HL-60/S4 treated with phorbol 12-myristate 13-acetate at 8.2 ng/mL for 4 days and 3 days (cell line): ENCODE measurements around the gene DCP2.

Experiments used
- in situ Hi-C: fragments of 300-500 bp; cut with MboI; formaldehyde crosslinking; loops from 2 replicates; pipeline ENCODE4 v1.15.0; 2022; ENCODE audit warnings: low sequenced_read_pairs

DCP2 gene

DNA sequence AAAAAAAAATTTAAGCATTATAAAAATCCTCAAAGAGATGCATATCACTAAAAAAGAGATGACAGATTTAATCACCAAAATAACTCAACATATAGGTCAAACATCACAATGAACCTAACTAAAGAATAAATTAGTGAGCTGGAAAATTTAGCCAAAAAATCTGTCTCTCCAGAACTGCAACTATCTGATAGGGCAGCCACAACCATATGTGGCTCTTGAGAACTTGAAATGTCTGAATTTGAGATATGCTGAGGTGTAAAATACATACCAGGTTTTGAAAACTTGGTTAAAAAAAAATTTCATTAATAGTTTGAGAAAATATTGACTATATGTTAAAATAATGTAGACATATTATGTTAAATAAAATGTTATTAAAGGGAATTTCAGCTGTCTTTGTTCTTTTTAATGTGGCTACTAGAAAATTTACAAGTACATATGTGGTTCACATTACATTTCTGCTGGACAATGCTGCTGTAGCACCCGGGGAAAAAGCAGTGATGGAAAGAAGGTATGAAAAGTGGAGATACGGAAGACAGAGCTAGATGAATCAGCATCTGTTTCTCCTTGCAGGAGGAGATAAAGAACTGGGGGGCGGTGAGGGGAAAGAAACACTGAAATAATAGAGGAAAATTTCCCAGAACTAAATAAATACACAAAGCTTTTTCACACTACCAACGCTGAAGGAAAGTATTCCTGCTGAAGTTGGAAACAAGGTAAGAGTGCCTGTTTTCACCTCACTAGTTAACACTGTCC is 66.1 kb downstream of the DCP2 start:
- in situ Hi-C loops: no loop called here

DNA sequence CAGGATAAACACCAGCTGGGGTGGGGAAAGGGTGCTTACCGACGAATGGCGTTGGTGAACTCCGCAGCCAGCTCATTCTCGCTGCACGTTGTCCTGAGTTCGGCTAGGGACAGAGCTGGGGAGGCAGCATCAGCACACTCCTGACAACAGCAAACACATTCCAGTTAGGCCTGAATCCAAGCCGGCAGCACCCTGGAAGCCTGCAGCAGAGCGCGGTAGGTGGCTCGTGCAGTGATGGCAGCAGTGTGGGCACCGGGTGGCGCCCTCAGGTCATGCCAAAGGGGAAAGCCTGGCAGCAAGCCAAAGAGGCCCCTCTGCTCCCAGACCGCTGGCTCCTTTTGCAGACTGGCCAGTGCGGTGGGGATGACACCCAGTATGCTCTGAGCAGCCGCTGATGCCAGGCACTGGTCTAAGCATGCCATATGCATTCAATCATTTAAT is 66.9 kb downstream of the DCP2 start:
- in situ Hi-C loops: no loop called here

DNA sequence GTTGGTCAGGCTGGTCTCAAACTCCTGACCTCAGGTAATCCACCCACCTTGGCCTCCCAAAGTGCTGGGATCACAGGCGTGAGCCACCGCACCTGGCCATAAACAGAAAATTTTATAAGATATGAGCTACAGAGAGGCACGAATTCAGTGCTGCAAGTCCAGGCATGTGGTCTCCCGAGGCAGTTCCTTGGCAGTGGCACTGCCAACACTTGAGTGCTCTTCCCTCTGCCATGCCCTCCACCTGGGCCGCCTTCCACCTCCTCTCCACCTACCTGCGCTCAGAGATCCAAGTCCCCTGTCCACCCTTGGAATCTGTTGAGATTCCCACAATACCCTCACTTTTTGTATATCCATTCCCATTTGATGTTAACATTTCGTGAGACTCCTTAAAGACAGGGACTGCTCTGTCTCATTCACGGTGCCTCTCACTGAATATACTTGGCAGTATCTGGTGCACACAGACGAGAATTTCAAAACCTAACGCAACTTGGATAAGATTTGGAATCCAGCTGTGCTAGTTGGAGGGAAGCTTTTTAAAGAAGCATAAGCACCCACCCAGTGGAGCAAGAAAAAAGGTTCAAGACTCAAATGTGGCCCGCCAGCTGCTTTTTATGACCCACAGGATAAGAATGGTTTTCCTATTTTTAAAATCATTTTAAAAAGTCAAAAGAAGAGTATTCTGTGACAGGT is 68.3 kb downstream of the DCP2 start:
- in situ Hi-C loops: no loop called here

DNA sequence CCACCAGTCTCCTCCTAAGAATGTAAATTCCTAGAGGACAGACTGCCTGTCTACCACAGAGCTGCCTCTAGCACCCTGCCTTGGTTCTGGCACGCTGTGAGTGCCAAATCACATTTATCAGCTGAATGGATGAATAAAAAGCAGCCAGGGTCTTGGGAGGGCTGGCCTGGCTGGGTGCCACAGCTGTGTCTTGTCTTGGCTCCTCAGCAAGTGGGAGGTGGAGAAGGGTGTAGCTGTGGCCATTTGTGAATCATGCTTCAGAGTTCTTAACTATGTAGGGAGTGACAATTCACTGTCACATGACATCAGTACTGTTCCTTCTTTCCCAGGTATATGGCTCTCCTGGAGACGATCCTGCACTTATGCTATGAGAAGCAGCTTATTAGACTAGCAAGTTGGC is 70.6 kb downstream of the DCP2 start:
- in situ Hi-C loops: no loop called here

DNA sequence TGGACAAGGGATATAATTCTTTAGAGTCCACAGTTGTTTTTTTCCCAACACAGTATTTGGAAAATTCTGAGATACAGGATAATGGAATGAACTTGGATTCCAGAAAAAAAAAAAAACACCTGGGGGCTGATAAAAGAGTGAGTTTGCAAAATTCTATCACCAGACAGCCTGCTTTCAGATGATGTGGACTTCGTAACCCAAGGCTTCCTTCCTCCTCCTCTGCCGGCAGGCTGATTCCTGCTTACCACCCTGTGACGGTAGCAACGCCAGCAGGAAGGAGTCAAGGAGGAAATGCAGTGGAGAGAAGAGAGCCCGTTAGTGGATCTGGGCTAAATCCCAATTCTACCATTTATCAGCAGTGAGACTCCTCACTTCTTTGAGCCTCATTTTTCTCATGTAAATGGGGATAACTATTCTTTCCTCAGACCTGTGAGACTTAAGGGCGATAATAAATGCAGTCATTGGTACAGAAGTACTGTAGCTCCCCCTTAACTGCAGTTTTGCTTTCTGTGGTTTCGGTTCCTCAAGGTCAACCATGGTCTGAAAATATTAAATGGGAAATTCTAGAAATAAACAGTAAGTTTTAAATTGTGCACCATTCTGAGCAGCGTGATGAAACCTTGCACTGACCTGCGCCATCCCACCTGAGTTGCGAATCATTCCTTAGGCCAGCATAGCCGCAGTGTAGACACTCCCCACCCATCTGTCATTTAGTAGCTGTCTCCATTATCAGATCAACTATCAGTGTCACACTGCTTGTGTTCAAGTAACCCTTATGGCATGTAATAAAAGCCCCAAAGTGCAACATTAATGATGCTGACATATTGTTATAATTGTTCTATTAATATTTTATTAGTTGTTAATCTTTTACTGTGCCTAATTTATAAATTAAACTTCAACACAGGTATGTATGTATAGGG is 71.4 kb downstream of the DCP2 start:
- in situ Hi-C loops: no loop called here

DNA sequence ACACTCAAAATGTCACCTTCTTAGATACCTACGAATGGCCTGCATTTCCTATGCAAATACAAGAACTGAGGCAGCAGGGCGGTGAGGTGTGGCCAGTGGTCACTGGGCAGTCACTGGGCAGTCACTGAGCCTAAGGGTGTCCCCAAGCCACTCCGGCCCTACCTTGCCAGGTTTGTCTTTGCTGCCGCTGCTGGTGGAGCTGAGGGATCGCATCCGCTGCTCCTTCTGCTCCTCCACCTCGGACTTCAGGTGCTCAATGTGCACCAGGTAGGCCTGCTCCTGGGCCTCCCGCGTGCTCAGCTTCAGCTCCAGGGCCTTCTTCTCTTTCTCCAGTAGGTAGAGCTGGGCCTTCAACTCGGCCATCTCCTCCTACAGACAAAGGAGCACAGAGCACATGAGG is 72.3 kb downstream of the DCP2 start:
- in situ Hi-C loops: no loop called here

DNA sequence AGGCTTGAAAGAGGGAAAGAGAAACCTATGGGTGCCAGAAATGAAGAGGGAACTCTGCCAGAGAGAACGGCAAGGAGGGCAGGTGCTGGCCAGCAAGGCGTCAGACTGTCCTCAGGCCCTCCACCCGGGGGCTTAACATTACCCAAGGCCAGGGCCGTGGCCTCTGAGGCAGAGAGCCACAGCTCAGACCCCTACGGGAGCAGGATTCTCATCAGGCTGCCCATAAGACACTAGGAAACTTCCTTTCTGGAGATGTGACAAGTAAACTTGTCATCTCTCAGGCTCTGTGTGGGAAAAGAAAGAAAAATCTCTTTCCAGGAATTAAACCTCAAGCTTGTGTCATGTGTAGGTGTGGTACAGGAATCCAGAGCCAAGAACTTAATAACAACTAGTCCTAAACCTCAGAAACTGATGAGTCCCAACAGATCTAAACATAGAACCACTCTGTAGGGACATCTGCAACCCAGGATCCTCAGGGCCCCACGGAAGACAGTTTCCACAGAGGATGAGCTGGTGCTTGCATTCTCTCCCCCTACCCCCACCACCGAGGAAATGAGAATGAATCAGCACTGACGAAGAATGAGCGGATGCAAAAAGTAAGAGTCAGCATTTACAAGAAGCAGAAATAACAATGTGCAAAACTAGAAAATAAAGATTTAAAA is 74.3 kb downstream of the DCP2 start:
- in situ Hi-C loops: no loop called here

DNA sequence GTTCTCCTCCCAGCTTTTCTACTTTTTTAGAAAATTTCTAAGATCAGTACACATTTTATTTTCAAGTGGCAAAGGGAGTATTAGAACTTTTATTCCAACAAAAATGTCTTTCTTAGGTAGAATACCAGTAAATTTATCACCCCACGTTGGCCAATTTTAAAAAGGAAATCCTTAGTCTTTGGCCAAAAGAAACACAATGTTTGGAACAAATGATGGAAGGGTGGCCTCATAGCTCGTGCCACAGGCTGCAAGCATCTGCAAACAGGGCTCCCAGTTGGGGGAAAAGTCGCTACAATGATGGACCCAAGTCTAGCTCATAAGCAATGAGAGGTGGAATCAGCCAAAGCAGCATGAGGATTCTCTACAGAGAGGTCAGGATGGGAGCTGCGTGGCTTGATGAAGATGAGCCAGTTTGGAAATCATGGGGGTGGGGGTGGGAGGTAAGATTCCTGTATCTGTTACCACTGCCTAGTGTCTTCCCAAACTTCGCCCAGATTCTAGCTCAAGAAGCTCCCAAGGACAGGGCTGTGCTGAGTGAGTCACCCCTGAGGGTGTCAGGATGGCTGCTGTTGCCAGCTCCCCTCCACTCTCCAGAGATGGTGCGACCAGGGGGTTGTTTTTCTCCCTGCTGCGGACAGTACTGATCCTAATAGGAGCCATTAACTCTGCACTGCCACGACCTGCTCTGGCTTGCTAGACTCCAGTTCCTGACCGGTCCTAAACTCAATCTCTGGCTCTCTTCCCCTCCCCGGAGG is 75.6 kb downstream of the DCP2 start:
- in situ Hi-C loops: no loop called here

DNA sequence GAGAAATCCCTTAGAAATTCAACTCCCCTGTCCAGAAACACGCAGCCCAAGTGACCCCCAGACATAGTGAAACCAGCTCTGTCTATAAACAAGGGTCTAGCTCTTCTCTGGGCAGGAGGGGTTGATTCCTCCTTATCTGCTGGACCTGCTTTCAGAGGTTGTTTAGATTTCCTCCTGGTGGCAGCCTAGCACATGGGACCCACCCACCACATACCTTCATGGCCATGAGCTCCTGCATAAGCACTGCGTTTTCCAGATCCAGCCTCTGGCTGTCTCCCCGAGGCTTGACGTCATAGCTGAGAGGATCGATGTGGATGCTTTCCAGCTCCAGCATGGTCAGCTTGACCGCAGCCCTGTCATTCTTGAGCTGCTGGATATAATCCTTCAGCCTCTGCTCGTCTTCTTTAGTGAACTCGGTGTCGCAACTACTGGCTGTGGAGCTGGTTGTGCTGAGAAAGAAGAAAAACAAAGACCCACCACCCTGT is 77.0 kb downstream of the DCP2 start:
- in situ Hi-C loops: no loop called here

DNA sequence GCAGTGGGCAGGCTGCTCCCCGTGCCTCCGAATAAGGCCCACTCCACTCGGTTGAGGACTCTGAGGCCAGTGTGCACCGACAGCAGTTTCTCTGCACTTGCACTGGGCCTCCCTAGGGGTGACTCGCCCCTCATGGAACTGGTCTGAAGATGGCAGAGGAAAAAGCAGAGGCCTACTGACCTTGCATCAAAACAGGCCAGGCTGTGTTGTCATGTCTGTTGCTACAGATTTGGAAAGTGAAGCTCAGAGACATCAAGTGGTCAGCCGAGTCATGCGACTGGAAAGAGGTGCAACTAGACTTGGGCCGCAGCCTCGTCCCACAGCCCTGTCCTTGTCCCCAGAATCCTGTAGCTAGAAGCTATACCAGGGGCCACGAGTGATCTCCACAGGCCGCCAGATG is 78.3 kb downstream of the DCP2 start:
- in situ Hi-C loops: no loop called here

DNA sequence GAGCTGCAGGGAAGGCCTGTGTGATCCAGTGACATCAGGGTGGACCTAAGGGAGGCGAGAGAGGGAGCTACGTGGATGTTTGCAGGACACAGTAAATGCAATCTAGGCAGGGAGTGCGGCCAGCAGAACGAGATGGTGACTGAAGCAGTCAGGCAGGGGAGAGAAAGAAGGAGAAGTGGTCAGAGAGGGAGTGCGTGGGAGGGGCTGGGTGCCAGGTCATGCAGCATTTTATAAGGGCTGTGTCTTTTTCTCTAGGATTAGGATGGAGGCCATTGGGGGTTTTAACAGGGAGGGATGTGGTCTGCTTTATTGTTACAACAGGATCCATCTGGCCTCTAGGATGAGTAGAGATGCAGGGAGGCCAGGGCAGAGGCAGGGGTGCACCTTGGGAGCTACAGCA is 80.4 kb downstream of the DCP2 start:
- in situ Hi-C loops: no loop called here

DNA sequence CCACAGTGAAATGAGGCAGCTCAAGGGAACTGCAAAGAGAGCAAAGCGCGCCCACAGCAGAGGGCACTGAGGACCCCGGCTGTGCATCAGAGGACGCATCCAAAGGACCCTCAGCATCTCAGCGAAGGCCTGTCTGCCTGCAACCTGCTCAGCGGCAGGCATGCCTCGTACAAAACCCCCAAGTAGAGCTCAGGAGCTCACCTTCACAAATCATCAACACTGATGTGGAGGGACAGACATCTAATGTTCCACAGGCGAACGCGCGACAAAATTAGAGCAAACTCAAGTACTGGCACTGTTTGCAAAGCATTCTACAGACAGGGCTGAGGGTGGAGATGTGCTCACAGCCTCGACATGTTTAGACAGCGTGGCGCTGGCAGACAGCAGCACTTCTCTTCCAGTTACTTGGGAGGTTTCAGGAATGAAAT is 81.0 kb downstream of the DCP2 start:
- in situ Hi-C loops: no loop called here

DNA sequence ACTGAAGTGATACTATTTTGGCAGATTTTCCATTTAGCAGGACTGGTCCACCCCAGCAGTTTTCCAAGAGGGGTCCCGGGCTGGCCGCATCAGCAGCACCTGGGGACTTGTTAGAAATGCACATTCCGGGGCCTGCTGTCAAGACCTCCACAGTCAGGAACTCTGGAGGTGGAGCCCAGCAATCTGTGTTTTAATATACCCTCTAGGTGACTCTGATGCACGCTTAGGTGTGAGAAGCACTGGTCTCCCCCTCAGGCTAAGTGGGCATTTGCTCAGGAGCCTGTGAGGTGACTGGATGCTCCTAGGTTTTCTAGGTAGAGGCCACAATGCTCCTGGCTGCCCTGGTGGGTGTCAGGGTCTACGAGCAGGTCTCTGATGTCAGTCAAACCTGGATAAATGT is 81.7 kb downstream of the DCP2 start:
- in situ Hi-C loops: no loop called here

DNA sequence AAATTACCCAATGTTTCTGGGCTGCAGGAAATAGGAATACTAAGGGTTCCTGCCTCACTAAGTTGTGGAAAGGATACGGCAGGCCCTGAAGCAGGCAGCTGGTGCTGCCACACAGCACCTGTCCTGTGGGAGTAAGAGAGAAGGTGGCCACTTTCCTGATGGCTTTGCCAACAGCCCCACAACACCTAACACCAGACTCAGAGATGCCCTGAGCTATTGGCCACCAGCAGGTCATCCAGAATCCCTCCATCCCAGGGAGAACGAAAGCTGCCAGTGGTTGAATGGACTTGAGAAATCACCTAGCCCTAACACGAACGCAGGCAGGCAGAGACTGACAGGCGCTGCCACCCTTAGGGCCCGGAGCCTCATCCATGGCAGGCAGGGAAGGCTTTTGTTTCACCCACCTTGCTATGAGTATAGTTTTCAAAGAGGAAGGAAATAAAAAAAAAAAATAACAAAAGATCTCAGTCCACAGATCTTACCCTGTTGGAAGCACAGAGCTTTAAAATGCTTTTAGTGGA is 82.2 kb downstream of the DCP2 start:
- in situ Hi-C loops: no loop called here

DNA sequence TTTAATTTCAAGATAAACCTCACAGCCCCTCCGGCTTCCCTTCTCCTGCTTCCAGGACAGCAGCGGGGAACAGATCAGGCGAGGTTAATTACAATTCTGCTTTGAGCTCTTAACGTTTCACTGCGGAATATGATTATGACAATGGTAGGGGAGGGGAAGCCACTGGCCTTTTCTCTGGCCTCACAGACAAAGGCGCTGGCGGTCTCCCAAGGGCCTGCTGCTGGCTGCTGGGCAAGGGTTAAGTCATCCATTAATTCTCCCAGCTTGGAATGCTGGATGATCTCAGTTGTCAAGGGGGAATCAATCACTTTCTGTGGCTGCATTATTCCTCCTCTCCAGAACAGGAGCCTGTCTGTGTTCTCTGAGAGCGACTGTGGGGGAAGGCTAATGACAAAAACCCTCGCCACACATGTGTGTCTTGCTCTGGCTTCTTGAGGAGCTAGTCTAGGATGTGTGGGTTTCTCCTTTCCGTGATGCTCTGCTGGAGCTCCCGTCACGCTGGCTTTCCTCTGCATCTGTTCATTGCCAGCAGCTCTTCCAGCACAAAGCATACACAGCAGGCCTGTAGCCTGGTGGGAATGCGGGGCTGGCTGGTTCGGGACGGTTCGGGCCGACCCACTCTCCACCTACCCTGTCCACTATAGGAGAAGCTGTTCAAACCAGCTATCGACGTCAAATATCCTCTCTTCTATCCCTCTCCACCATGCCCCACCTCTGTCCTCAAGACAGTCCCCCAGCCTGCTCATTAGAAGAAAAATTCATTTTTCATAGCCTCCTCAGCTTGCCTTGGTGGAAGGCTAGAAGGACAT is 82.8 kb downstream of the DCP2 start:
- in situ Hi-C loops: no loop called here

DNA sequence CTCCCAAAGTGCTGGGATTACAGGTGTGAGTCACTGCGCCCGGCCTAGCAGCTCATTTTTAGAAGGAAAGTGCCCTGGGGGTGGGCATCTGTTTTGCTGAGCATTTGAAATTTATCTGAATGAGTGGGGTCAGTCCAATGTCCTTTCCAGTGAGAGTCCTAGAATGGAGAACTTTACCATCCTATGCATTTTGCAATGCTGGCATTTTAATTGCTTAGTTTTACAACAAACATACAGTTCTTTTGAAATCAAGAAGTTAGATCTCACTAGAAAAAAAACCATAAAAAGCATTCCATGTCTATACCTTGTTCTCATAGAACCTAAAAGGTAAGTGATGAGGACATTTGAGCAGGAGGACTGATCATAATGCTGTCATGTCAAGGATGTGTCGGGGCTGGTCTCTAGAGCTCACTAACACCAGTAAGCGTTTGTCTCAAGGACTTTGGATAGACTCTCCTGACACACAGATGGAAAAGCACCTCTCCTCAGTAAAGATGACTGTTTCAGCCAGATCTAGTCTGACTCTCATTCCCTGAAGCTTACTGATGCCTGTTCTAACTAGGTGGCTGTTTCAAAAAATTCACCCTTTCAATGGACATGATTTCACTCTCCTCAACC is 83.9 kb downstream of the DCP2 start:
- in situ Hi-C loops: no loop called here

DNA sequence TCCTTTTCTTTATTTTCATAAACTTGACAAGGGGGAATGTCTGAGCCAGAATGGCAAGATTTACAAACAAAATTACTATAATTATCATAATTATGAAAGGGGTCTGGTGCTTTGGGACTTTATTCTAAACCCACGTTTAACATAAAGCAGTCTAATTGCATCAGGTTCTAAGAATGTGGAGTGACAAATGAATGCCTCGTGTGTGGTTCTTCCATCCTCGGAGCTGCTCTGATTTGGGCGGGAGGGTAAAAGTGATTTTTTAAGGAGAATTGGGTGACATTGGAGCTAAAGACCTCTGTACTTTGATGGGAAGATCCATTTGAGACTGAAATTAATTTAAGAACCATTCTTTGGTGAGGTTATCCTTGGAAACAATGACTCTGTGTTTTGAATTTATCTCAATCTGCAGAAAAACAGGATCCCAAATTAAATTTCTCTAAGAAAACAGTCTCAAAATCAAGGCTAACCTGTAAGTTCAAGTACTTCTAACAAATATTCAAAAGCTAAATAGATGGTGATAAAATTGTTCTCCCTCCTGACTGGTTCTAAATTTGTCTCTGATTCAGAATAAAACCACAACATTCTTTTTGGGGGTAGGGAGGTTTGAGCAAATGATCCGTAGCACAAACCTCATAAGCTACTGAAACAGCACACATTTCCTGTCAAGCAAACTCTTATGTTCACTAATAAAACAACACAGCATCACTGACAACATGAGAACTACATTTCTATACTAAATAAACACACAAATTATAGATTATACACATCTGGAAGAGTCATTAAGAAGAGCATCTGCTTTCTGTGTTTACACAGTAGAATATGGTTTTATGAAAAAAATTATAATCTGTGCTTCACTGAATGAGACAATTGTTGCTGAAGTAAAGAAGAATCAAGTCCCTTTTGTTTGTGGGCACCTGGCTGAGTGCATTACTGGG is 85.5 kb downstream of the DCP2 start:
- in situ Hi-C loops: no loop called here
